HUES6 (cell line): ENCODE results near the gene ATG2B.

Experiments
- H3K27ac ChIP-seq: 2 replicates; pipeline ENCODE4 v1.7.0; 2013; ENCODE audit warnings: low read depth, mild to moderate bottlenecking, low read length, inconsistent platforms
- H3K27me3 ChIP-seq: 2 replicates; pipeline ENCODE4 v1.6.1; 2013; ENCODE audit warnings: low read length; ENCODE audit not compliant: control insufficient read depth, insufficient read depth
- H3K36me3 ChIP-seq: 2 replicates; pipeline ENCODE4 v1.6.1; 2013; ENCODE audit warnings: low read length; ENCODE audit not compliant: control insufficient read depth, insufficient read depth
- H3K4me1 ChIP-seq: 2 replicates; pipeline ENCODE4 v1.6.1; 2013; ENCODE audit warnings: low read length; ENCODE audit not compliant: control insufficient read depth, insufficient read depth
- H3K4me3 ChIP-seq: 2 replicates; pipeline ENCODE4 v1.5.1; 2013; ENCODE audit warnings: low read depth, low read length
- H3K9ac ChIP-seq: one replicate; pipeline ENCODE4 v1.6.1; 2013; ENCODE audit warnings: mild to moderate bottlenecking, low read length
- H3K9me3 ChIP-seq: 2 replicates; pipeline ENCODE4 v1.6.1; 2013; ENCODE audit warnings: low read depth, low read length; ENCODE audit not compliant: control insufficient read depth, insufficient read depth

The ATG2B gene

GRCh38 chr14:96272777-96273473 lies 90.2 kb downstream of the ATG2B start:
- H3K4me1 ChIP-seq = peaks cover 9% of the 10 kb centered on the region
- no peaks in the 10 kb centered on the region for H3K27me3 ChIP-seq
- H3K4me3 ChIP-seq = no peak overlapping the region
- H3K9me3 ChIP-seq = peaks cover 26% of the 10 kb centered on the region
- no peak overlapping the region for H3K27ac ChIP-seq
- H3K9ac ChIP-seq = no peak overlapping the region
- no peaks in the 10 kb centered on the region for H3K36me3 ChIP-seq

GRCh38 chr14:96271421-96271762 lies 91.7 kb downstream of the ATG2B start:
- Histone ChIP-seq H3K9me3 (peaks cover 21% of the 10 kb centered on the region), H3K4me1 (peaks cover 4% of the 10 kb centered on the region; the same call in 1 of the 2 replicates), H3K27ac (no peak overlapping the region), H3K9ac (no peak overlapping the region), H3K4me3 (no peak overlapping the region), H3K36me3 (no peaks in the 10 kb centered on the region), H3K27me3 (no peaks in the 10 kb centered on the region)

GRCh38 chr14:96270565-96271420 lies 92.3 kb downstream of the ATG2B start:
- peaks cover 21% of the 10 kb centered on the region for H3K9me3 ChIP-seq
- H3K4me1 ChIP-seq = peaks cover 4% of the 10 kb centered on the region; the same call in 1 of the 2 replicates
- H3K4me3 ChIP-seq = no peak overlapping the region
- no peaks in the 10 kb centered on the region for H3K36me3 ChIP-seq
- no peaks in the 10 kb centered on the region for H3K27me3 ChIP-seq
- no peak overlapping the region for H3K27ac ChIP-seq
- no peak overlapping the region for H3K9ac ChIP-seq

GRCh38 chr14:96269359-96269710 lies 93.8 kb downstream of the ATG2B start:
- H3K4me1 ChIP-seq = no peaks in the 10 kb centered on the region
- H3K9ac ChIP-seq = no peak overlapping the region
- H3K27me3 ChIP-seq = no peaks in the 10 kb centered on the region
- no peaks in the 10 kb centered on the region for H3K36me3 ChIP-seq
- H3K4me3 ChIP-seq = no peak overlapping the region
- no peak overlapping the region for H3K27ac ChIP-seq
- H3K9me3 ChIP-seq = peaks cover 21% of the 10 kb centered on the region

- Histone ChIP-seq H3K4me1 (no peaks in the 10 kb centered on the region), H3K27ac (no peak overlapping the region), H3K36me3 (no peaks in the 10 kb centered on the region), H3K27me3 (no peaks in the 10 kb centered on the region), H3K9ac (no peak overlapping the region), H3K4me3 (no peak overlapping the region), H3K9me3 (peaks cover 21% of the 10 kb centered on the region)
Measured at GRCh38 chr14:96268431-96269358, 94.4 kb downstream of the ATG2B start.

GRCh38 chr14:96267916-96268315 lies 95.2 kb downstream of the ATG2B start:
- no peak overlapping the region for H3K4me3 ChIP-seq
- H3K27ac ChIP-seq = no peak overlapping the region
- H3K36me3 ChIP-seq = no peaks in the 10 kb centered on the region
- H3K4me1 ChIP-seq = no peaks in the 10 kb centered on the region
- no peaks in the 10 kb centered on the region for H3K27me3 ChIP-seq
- H3K9me3 ChIP-seq = peaks cover 16% of the 10 kb centered on the region
- no peak overlapping the region for H3K9ac ChIP-seq

- Histone ChIP-seq H3K4me1 (no peaks in the 10 kb centered on the region), H3K9me3 (peaks cover 11% of the 10 kb centered on the region), H3K27me3 (no peaks in the 10 kb centered on the region), H3K9ac (no peak overlapping the region), H3K27ac (no peak overlapping the region), H3K4me3 (no peak overlapping the region), H3K36me3 (no peaks in the 10 kb centered on the region)
Measured at GRCh38 chr14:96267336-96267735, 95.8 kb downstream of the ATG2B start.

GRCh38 chr14:96265383-96266095 lies 97.6 kb downstream of the ATG2B start:
- no peaks in the 10 kb centered on the region for H3K27me3 ChIP-seq
- no peak overlapping the region for H3K27ac ChIP-seq
- no peaks in the 10 kb centered on the region for H3K4me1 ChIP-seq
- no peak overlapping the region for H3K4me3 ChIP-seq
- no peaks in the 10 kb centered on the region for H3K36me3 ChIP-seq
- no peak overlapping the region for H3K9ac ChIP-seq
- H3K9me3 ChIP-seq = no peaks in the 10 kb centered on the region

GRCh38 chr14:96264853-96265252 lies 98.3 kb downstream of the ATG2B start:
- Histone ChIP-seq H3K27ac (no peak overlapping the region), H3K9me3 (no peaks in the 10 kb centered on the region), H3K9ac (no peak overlapping the region), H3K4me1 (no peaks in the 10 kb centered on the region), H3K4me3 (no peak overlapping the region), H3K27me3 (no peaks in the 10 kb centered on the region), H3K36me3 (no peaks in the 10 kb centered on the region)

- H3K4me3 ChIP-seq = no peak overlapping the region
- H3K4me1 ChIP-seq = no peaks in the 10 kb centered on the region
- H3K27ac ChIP-seq = no peak overlapping the region
- no peaks in the 10 kb centered on the region for H3K36me3 ChIP-seq
- no peaks in the 10 kb centered on the region for H3K27me3 ChIP-seq
- H3K9ac ChIP-seq = no peak overlapping the region
- peaks cover 3% of the 10 kb centered on the region; the same call in 1 of the 2 replicates for H3K9me3 ChIP-seq
Measured at GRCh38 chr14:96264200-96264553, 99.0 kb downstream of the ATG2B start.
